Cardiac fibroblast (primary cell): ENCODE measurements around the gene SELENOH.

Source experiments
- DNase-seq, 2 donors: peaks; one replicate each; pipeline versions ENCODE4 v3.0.0 to v3.0.0-alpha.2; 2010; ENCODE audit warnings: low read depth in 2 of 2
- H3K4me3 ChIP-seq, 2 donors: replicated peaks in 1 of 2; 1 replicate in 1 of 2; 2 replicates in 1 of 2; pipeline ENCODE4 v1.5.1; 2011; ENCODE audit warnings: low read depth in 2 of 2, low read length in 2 of 2, mild to moderate bottlenecking in 2 of 2, moderate library complexity in 1 of 2
- CTCF ChIP-seq: IDR thresholded peaks from one replicate; pipeline ENCODE4 v1.5.1; 2011; ENCODE audit warnings: low read depth, mild to moderate bottlenecking, low read length, inconsistent platforms

Gene SELENOH

GRCh38 chr11:57746920-57747319 lies 5.6 kb downstream of the SELENOH start:
- H3K4me3 ChIP-seq = no peak overlapping the region
- DNase-seq = no peak
- TF ChIP-seq CTCF = no peak

- H3K4me3 ChIP-seq = no peak overlapping the region
- DNase-seq = no peak
- TF ChIP-seq CTCF = no peak
These were observed 9.9 kb downstream of the SELENOH start for GRCh38 chr11:57751176-57751575.

- peak; percentile 59 for TF ChIP-seq CTCF
- H3K4me3 ChIP-seq = no peak within 1 kb of the TSS
- peak; percentile 74 to 78 for DNase-seq
These were observed 10.5 kb downstream of the SELENOH start, which contains the start of gene BTBD18 for GRCh38 chr11:57751676-57752253. Gene BTBD18 (minus strand): TSS chr11:57751819. CDS start chr11:57751188, 631 bp downstream.

GRCh38 chr11:57752954-57753353 lies 11.7 kb downstream of the SELENOH start:
- DNase-seq = no peak
- H3K4me3 ChIP-seq = no peak overlapping the region
- no peak for TF ChIP-seq CTCF

- no peak overlapping the region for H3K4me3 ChIP-seq
- no peak for TF ChIP-seq CTCF
- no peak for DNase-seq
These were observed 16.9 kb downstream of the SELENOH start for GRCh38 chr11:57758174-57758573.

GRCh38 chr11:57761301-57762234 lies 20.3 kb downstream of the SELENOH start, which contains the start of gene CTNND1:
Gene CTNND1 (plus strand): TSS chr11:57761802. CDS start chr11:57791479, 29,677 bp downstream.
- peak; percentile 2 for TF ChIP-seq CTCF
- H3K4me3 ChIP-seq = peak within 1 kb of the TSS; percentile 65 to 75
- DNase-seq = peak; percentile 99
